Stomach (tissue), 9 donors: Measurements from ENCODE around the gene STAT4. TPM values are rescaled to one million over a fixed set of nuclear protein-coding genes. Genes with fewer than 3 reads are reported as not detected.

Experiments used
- DNase-seq, 2 donors: peaks; one replicate each; pipeline versions ENCODE4 v3.0.0 to v3.0.0-alpha.2; 2013 to 2019
- H3K27ac ChIP-seq, 5 donors: fragments of 200-600 bp in 4 of 5; sonication (generic) in 4 of 5; one replicate each; pipeline ENCODE4 v1.5.1; 2013 to 2019; ENCODE audit warnings: mild to moderate bottlenecking in 1 of 5, moderate library complexity in 1 of 5
- H3K27me3 ChIP-seq, 3 donors: fragments of 200-600 bp; sonication (generic); one replicate each; pipeline ENCODE4 v1.5.1; 2017 to 2019; ENCODE audit warnings: mixed run types in 1 of 3
- H3K36me3 ChIP-seq, 4 donors: fragments of 200-600 bp; sonication (generic); 1 replicate in 3 of 4; 2 replicates in 1 of 4; pipeline ENCODE4 v1.5.1; 2016 to 2019
- H3K4me1 ChIP-seq, 4 donors: fragments of 200-600 bp; sonication (generic); one replicate each; pipeline ENCODE4 v1.5.1; 2016 to 2019
- H3K4me3 ChIP-seq, 4 donors: fragments of 200-600 bp; sonication (generic) in 3 of 4; one replicate each; pipeline ENCODE4 v1.5.1; 2016 to 2019; ENCODE audit warnings: mild to moderate bottlenecking in 1 of 4
- H3K9me3 ChIP-seq, 4 donors: fragments of 200-600 bp; sonication (generic); one replicate each; pipeline ENCODE4 v1.5.1; 2016 to 2019
- EP300 ChIP-seq: sonication (generic); formaldehyde crosslinking; IDR thresholded peaks from one replicate; pipeline ENCODE4 v1.6.1; 2017; ENCODE audit warnings: antibody characterized with exemption
- POLR2A ChIP-seq, 4 donors: fragments of 450-650 bp; IDR thresholded peaks; one replicate each; pipeline ENCODE4 v1.6.1; 2016; ENCODE audit warnings: antibody characterized with exemption in 4 of 4, control low read depth in 2 of 4, mild to moderate bottlenecking in 1 of 4, moderate library complexity in 1 of 4
- POLR2AphosphoS5 ChIP-seq, 3 donors: sonication (generic); formaldehyde crosslinking; IDR thresholded peaks; one replicate each; pipeline ENCODE4 v1.6.1; 2016; ENCODE audit warnings: antibody characterized with exemption in 3 of 3
- WGBS, 5 donors: extraction: QIAGEN DNeasy Blood & Tissue Kit in 3 of 5; methylation state at CpG; one replicate each; pipeline versions ENCODE4 v1.1.5 to v1.1.7; 2013 to 2018; 5-methylcytosine and 5-hydroxymethylcytosine counted together
- intact Hi-C: fragments of 100-400 bp; cut with DNase I; formaldehyde crosslinking; loops from one replicate; pipeline ENCODE4 v1.15.1; 2023; ENCODE audit warnings: low total_unique reads
- polyA plus RNA-seq, 3 donors: library from polyadenylated mRNA; stranded (reverse); fragments of 200-250 nt; gene quantifications; one replicate each; pipeline ENCODE4 v1.2.3, GENCODE V29; 2013
- total RNA-seq, 5 donors: library from RNA; depleted of rRNA; stranded (reverse); fragments of >200 nt; gene quantifications; one replicate each; pipeline versions ENCODE4 v1.1.0 to v1.2.3, GENCODE V29; 2014 to 2016
- TF ChIP-seq, protein P1 (sequence below), 7 experiments: fragments of 450-650 bp in 4 of 7; fragments of 200-600 bp in 3 of 7; sonication (generic) in 3 of 7; IDR thresholded peaks; one replicate each; pipeline ENCODE4 v1.5.1; 2016 to 2019; ENCODE audit warnings: antibody characterized with exemption in 7 of 7, control low read depth in 2 of 7, mild to moderate bottlenecking in 1 of 7
- donor health status: healthy with polysubstance abuse.
- donor health status: Bipolar disorder and iron deficiency.
- donor health status: healthy.

Gene STAT4
- total and polyA plus RNA-seq, 8 donors: 0.75 to 21.4 (median 3.8) TPM

DNA sequence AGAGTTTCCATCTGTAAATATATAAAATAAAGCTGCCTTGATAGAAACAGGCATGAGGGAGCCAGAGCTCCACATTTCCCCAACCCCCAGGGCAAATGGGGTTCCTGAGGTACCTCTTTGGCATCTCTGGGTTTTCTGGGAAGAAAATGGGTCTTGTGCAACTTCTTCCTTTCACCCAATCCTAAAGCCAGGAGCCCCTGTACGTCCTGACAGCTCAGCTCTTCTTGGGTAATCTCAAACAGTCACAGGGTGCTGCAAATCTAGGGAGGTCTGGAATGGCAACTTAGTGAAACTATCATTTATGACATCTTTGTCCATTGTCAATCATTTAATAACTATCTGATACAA lies 100.2 kb downstream of the STAT4 start:
- Histone ChIP-seq H3K4me1 (peaks cover 0 to 25% (median 2%) of the 10 kb centered on the region in 4 donors), H3K9me3 (no peaks in the 10 kb centered on the region), H3K27ac (peak overlapping the region in 3 of 5 donors; percentile 7 to 27 (median 21)), H3K27me3 (peaks cover 0 to 15% (median 0%) of the 10 kb centered on the region in 3 donors), H3K4me3 (no peak overlapping the region), H3K36me3 (no peaks in the 10 kb centered on the region)
- no peak for TF ChIP-seq EP300
- intact Hi-C loops: loop anchor here (5.0 kb wide), 1 partner anchor 107 kb away; no protein-coding TSS in a partner anchor
- WGBS, 5 donors: 42 to 68% (median 54%) methylated on average over 1 of the region's 1 CpG
- DNase-seq: no peak

DNA sequence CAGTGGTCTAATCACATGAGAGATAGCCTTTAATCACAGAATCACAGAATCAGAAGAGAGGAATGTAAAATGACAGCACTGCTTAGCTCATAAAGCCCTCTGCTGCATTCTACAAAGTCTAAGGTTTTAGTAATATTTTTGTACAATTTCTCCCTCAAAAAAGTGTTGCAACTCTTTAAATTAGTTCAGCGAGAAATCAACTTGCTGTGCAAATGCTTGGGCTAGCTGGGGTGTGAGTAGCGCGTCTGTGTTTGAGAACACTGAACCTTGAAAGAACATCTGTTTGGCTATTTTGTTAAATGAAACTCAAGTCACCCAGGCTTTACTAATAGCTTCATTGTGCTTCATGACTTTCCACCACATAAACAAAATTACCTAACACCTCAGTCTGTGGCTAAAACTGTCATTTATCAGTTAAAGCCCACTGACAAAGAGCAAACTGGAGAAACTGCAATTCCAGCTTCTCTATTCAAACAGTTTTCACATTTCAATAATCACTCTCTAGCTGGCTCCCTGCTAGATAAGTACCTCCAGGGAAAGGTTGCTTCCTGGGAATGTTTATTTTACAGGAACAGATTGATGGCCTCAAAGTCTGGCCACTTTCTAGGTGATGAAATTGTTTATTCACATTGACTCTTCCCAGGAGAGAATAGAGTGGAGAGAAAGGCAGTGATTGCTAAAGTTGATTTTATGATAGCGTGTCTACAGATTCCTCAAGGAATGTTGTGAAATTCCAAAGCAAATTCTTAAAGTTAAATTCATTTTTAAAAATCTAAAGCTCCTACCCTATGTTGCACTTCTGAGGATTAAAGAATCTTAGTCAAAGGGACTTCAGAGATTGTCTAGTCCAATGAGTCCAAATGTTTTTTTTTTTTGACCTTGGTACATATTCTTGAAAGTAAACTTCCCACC lies 100.8 kb downstream of the STAT4 start:
- peak in 1 of 2 donors; percentile 41 for DNase-seq
- no peaks in the 10 kb centered on the region for H3K36me3 ChIP-seq
- H3K4me1 ChIP-seq: peaks cover 0 to 25% (median 2%) of the 10 kb centered on the region in 4 donors
- H3K9me3 ChIP-seq: no peaks in the 10 kb centered on the region
- intact Hi-C loops: loop anchor here (5.0 kb wide), 1 partner anchor 107 kb away; no protein-coding TSS in a partner anchor
- peaks cover 0 to 15% (median 0%) of the 10 kb centered on the region in 3 donors for H3K27me3 ChIP-seq
- H3K4me3 ChIP-seq: no peak overlapping the region
- no peak for TF ChIP-seq EP300
- no peak for TF ChIP-seq POLR2AphosphoS5 (IDR thresholded peaks at IDR 0.05)
- no peak for TF ChIP-seq POLR2A (IDR thresholded peaks at IDR 0.05)
- TF ChIP-seq, protein P1, sequence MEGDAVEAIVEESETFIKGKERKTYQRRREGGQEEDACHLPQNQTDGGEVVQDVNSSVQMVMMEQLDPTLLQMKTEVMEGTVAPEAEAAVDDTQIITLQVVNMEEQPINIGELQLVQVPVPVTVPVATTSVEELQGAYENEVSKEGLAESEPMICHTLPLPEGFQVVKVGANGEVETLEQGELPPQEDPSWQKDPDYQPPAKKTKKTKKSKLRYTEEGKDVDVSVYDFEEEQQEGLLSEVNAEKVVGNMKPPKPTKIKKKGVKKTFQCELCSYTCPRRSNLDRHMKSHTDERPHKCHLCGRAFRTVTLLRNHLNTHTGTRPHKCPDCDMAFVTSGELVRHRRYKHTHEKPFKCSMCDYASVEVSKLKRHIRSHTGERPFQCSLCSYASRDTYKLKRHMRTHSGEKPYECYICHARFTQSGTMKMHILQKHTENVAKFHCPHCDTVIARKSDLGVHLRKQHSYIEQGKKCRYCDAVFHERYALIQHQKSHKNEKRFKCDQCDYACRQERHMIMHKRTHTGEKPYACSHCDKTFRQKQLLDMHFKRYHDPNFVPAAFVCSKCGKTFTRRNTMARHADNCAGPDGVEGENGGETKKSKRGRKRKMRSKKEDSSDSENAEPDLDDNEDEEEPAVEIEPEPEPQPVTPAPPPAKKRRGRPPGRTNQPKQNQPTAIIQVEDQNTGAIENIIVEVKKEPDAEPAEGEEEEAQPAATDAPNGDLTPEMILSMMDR (IDR thresholded peaks at IDR 0.05): no peak
- WGBS, 5 donors: 23 to 41% (median 38%) methylated on average over 4 of the region's 4 CpGs
- H3K27ac ChIP-seq: peak overlapping the region in 3 of 5 donors; percentile 7 to 27 (median 21)

DNA sequence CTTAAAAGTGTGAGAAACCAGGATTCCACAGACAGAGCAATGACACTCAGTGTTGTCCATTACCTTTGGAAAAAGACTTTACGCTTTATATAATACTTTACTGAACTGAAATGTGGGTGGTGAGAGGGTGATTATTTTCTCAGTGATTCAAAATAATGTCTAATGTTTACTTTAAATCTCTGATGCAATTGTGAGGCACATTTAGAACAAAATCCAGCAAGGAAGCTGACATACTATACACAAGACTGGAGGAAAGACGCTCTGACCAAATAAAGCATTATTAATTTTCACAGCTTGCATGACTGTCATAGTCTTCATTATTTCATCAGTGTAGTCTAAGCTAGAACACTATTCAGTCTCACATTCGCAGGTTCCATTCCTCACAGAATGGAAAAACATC lies 102.7 kb downstream of the STAT4 start:
- peaks cover 0 to 11% (median 0%) of the 10 kb centered on the region in 3 donors for H3K27me3 ChIP-seq
- TF ChIP-seq POLR2A (IDR thresholded peaks at IDR 0.05) (no peak), EP300 (no peak), POLR2AphosphoS5 (IDR thresholded peaks at IDR 0.05) (no peak)
- TF ChIP-seq, protein P1 (IDR thresholded peaks at IDR 0.05): no peak
- no peak for DNase-seq
- WGBS, 5 donors: 84 to 96% (median 93%) methylated on average over 3 of the region's 3 CpGs
- H3K36me3 ChIP-seq: no peaks in the 10 kb centered on the region
- intact Hi-C loops: no loop called here
- H3K9me3 ChIP-seq: no peaks in the 10 kb centered on the region
- no peak overlapping the region for H3K27ac ChIP-seq
- H3K4me3 ChIP-seq: no peak overlapping the region
- H3K4me1 ChIP-seq: peaks cover 0 to 25% (median 2%) of the 10 kb centered on the region in 4 donors

DNA sequence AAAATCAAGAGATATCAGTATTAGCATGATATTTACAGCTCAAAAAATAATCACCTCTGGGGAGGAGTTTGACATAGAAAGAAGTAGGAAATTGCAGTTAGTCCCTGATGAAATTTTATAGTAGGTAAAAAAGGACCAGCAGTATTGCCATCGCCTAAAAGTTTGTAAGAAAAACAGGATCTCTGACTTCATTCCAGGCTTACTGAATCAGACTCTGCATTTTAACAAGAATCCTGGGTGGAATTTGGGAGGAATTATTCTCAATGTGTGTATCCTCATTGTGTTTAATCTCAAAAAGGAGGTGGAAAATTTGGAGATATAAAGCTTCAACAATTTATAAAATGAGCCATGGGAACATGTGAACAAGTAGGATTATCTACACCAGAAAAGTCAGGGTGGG lies 105.7 kb downstream of the STAT4 start:
- Histone ChIP-seq H3K27ac (no peak overlapping the region), H3K4me3 (no peak overlapping the region), H3K4me1 (peaks cover 0 to 5% (median 0%) of the 10 kb centered on the region in 4 donors), H3K36me3 (no peaks in the 10 kb centered on the region), H3K27me3 (peaks cover 0 to 11% (median 0%) of the 10 kb centered on the region in 3 donors), H3K9me3 (no peaks in the 10 kb centered on the region)
- 85 to 100% (median 91%) methylated on average over 1 of the region's 1 CpG for WGBS, 5 donors
- intact Hi-C loops: no loop called here
- DNase-seq: no peak
- TF ChIP-seq, protein P1 (IDR thresholded peaks at IDR 0.05): no peak
- TF ChIP-seq EP300 (no peak), POLR2A (IDR thresholded peaks at IDR 0.05) (no peak), POLR2AphosphoS5 (IDR thresholded peaks at IDR 0.05) (no peak)
